Thoracic aorta (tissue), 2 donors: ENCODE measurements around the gene B3GALT6. TPM values are rescaled to one million over a fixed set of nuclear protein-coding genes. Genes with fewer than 3 reads are reported as not detected.

Experiments
- ATAC-seq: fragments of 150-250 bp; one replicate; pipeline ENCODE4 v1.8.0; 2017; ENCODE audit warnings: low read depth; ENCODE audit not compliant: insufficient number of reproducible peaks, low FRiP score
- DNase-seq: peaks from one replicate; pipeline ENCODE4 v3.0.0-alpha.2; 2020; ENCODE audit warnings: low spot score
- H3K27ac ChIP-seq, 2 donors: fragments of 200-600 bp; sonication (generic); 1 replicate in 1 of 2; 2 replicates in 1 of 2; pipeline ENCODE4 v1.5.1; 2016; ENCODE audit warnings: mild to moderate bottlenecking in 2 of 2, moderate library complexity in 2 of 2
- H3K27me3 ChIP-seq: fragments of 200-600 bp; sonication (generic); replicated peaks from 2 replicates; pipeline ENCODE4 v1.6.0; 2016; ENCODE audit warnings: mild to moderate bottlenecking; ENCODE audit not compliant: insufficient read depth
- H3K36me3 ChIP-seq: fragments of 200-600 bp; sonication (generic); one replicate; pipeline ENCODE4 v1.5.1; 2016
- H3K4me1 ChIP-seq, 2 donors: fragments of 200-600 bp; sonication (generic); 1 replicate in 1 of 2; 2 replicates in 1 of 2; pipeline versions ENCODE4 v1.5.1 to v1.6.0; 2016; ENCODE audit warnings: low read depth in 2 of 2, mild to moderate bottlenecking in 1 of 2; ENCODE audit not compliant: control insufficient read depth in 1 of 2
- H3K4me3 ChIP-seq: fragments of 200-600 bp; sonication (generic); 2 replicates; pipeline ENCODE4 v1.5.1; 2016; ENCODE audit warnings: mild to moderate bottlenecking
- H3K9me3 ChIP-seq: fragments of 200-600 bp; sonication (generic); 2 replicates; pipeline ENCODE4 v1.5.1; 2016
- total RNA-seq, 2 donors: library from RNA; depleted of rRNA; stranded (reverse); fragments of >200 nt; gene quantifications; one replicate each; pipeline versions ENCODE4 v1.1.0 to v1.2.3, GENCODE V29; 2016
- TF ChIP-seq, protein P1 (sequence below): fragments of 200-600 bp; sonication (generic); IDR thresholded peaks from one replicate; pipeline ENCODE4 v1.5.1; 2019; ENCODE audit warnings: antibody characterized with exemption

The B3GALT6 gene
- total RNA-seq, 2 donors from 2014 or later: 15.5 to 25.3 TPM

DNA sequence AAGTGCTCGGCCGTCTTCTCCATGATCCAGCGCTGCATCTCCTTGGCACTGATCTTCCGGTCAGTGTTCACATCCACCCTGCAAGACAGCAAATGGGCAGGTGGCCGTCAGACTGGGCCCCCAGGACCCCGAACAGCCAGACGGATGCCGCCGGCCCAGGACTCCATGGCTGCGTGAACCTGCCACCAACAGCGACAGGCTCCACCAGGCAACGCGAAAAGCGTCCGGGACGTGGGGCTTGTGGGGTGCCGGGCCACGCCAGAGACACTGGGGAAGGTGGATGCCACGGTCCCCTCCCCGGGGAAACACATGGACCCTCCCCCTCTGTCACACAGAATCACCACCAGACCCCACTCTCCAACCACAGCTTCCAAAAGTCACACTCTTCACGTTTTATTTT, 8.1 kb upstream of the B3GALT6 start:
- Histone ChIP-seq H3K4me1 (peaks cover 0 to under 1% of the 10 kb centered on the region in 2 donors), H3K27me3 (no peaks in the 10 kb centered on the region), H3K4me3 (no peak overlapping the region), H3K36me3 (peaks cover 54% of the 10 kb centered on the region), H3K9me3 (no peaks in the 10 kb centered on the region), H3K27ac (no peak overlapping the region)
- no peak for DNase-seq
- TF ChIP-seq, protein P1, sequence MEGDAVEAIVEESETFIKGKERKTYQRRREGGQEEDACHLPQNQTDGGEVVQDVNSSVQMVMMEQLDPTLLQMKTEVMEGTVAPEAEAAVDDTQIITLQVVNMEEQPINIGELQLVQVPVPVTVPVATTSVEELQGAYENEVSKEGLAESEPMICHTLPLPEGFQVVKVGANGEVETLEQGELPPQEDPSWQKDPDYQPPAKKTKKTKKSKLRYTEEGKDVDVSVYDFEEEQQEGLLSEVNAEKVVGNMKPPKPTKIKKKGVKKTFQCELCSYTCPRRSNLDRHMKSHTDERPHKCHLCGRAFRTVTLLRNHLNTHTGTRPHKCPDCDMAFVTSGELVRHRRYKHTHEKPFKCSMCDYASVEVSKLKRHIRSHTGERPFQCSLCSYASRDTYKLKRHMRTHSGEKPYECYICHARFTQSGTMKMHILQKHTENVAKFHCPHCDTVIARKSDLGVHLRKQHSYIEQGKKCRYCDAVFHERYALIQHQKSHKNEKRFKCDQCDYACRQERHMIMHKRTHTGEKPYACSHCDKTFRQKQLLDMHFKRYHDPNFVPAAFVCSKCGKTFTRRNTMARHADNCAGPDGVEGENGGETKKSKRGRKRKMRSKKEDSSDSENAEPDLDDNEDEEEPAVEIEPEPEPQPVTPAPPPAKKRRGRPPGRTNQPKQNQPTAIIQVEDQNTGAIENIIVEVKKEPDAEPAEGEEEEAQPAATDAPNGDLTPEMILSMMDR: no peak
- no peak for ATAC-seq

DNA sequence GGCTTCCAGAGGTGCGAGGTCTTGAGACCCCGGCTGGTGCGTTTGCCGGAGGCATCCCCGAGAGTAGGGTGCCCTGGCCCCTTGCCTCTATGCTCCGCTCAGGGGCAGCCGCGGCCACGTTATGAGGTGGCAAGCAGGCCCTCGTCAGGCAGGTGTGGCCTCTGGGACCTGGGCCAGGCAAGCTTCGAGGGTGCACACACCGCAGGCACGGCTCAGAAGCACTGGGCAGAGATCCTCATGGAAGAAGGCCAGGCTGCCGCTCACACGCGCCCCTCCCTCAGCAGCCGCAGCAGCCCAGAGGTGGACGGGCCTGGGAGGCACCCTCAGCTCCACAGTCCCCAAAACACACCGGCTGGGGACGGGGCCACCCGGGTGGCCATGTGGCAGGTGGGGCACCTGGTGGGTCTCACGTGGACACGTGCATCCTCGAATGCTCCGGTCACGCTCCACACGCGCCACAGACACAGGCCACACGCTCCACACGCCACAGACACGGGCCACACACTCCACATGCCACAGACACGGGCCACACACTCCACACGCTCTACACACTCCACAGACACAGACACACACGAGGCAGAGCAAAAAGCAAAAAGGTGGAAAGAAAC, 6.7 kb upstream of the B3GALT6 start:
- Histone ChIP-seq H3K9me3 (no peaks in the 10 kb centered on the region), H3K4me1 (peaks cover 9 to 15% of the 10 kb centered on the region in 2 donors), H3K27ac (no peak overlapping the region), H3K4me3 (no peak overlapping the region), H3K36me3 (peaks cover 50% of the 10 kb centered on the region), H3K27me3 (no peaks in the 10 kb centered on the region)
- ATAC-seq: no peak
- TF ChIP-seq, protein P1: no peak
- DNase-seq: no peak

DNA sequence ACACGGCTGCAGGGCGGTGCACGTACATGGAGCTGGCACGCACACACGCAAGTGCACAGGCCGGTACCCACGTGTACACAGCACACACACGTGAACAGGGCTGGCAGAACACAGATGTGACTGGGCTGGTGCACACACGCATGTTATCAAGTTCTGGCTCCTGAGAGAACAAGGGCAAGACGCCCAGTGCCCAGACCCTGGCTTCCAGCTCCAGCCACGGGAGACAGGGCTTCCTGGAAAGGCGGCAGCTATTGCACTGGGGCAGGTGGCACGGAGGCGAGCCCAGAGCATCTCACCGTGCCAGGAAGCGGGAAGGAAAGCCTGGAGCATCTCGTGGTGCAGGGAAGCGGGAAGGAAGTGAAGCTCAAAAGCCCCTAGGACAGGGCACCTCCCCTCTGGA, 6.1 kb upstream of the B3GALT6 start:
- peaks cover 50% of the 10 kb centered on the region for H3K36me3 ChIP-seq
- DNase-seq: no peak

DNA sequence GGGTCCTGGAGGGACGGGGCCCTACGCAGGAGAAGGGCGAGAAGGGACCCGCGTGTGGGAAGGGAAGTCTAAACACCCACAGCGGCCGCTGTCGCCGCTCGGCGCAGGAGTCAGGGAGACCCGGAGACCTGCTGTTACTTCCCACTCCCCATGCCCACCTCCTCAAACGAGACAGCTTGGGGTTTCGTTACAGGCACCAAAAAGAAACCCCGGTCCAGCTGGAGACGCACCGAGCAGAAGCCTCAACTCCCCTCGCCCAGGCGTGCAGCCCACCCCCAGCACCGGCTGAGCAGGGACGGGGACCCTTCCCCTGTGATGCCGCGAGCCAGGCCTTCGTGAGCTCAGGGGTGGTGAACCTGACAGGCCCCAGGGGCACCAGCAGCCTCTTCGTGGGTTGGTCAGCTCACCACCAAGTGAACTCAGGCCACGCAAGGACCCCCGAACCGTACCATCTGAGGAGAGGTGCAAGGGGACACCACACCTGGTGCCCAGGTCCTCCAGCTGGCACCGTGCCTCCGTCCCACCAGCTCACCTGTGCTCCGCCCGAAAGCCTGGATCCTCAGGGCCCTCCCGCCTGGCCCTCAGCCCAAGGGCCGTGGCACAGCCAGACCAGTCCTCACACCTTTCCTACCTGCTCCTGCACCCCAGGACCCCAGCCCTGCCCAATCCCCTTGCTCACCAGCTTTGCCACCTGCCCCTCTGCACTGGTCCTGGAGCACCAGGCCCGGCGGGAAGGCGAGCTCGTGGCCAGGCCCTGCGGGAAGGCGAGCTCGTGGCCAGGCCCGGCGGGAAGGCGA, 5.3 kb upstream of the B3GALT6 start:
- Histone ChIP-seq H3K4me1 (peaks cover 14 to 23% of the 10 kb centered on the region in 2 donors), H3K9me3 (no peaks in the 10 kb centered on the region), H3K27me3 (no peaks in the 10 kb centered on the region), H3K4me3 (no peak overlapping the region), H3K36me3 (peaks cover 45% of the 10 kb centered on the region), H3K27ac (no peak overlapping the region)
- TF ChIP-seq, protein P1: no peak
- ATAC-seq (no peak), DNase-seq (no peak)

More for the DNA sequence above, 6.1 kb upstream of the B3GALT6 start:
- TF ChIP-seq, protein P1: no peak
- Histone ChIP-seq H3K27ac (no peak overlapping the region), H3K4me1 (peaks cover 14 to 21% of the 10 kb centered on the region in 2 donors), H3K9me3 (no peaks in the 10 kb centered on the region), H3K4me3 (no peak overlapping the region), H3K27me3 (no peaks in the 10 kb centered on the region)
- ATAC-seq: no peak

DNA sequence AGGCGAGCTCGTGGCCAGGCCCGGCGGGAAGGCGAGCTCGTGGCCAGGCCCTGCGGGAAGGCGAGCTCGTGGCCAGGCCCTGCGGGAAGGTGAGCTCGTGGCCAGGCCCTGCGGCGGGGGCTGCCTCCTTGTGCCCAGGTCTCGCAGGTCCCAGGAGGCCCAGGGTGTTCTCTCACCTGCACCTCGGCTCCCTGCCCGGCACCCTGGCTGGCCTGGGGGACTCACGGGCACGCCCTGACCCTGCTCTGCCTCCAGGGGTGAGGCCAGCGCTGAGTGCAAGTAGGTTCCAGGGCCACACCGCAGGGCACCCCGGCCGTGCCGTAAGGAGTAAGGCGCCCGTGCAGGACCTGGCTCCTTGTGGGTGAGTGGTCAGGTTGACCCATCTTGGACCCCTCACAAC, 4.7 kb upstream of the B3GALT6 start:
- Histone ChIP-seq H3K4me3 (no peak overlapping the region), H3K27me3 (no peaks in the 10 kb centered on the region), H3K4me1 (peaks cover 14 to 24% of the 10 kb centered on the region in 2 donors), H3K36me3 (peaks cover 40% of the 10 kb centered on the region), H3K27ac (no peak overlapping the region), H3K9me3 (no peaks in the 10 kb centered on the region)
- TF ChIP-seq, protein P1: no peak
- DNase-seq (no peak), ATAC-seq (no peak)
